Measurements from ENCODE around the gene NPB.

Gene NPB

GRCh38 chr17:81860756-81861568 lies 41.1 kb upstream of the NPB start (continued):
- no peak for TF ChIP-seq PRDM10 (tag by site-specific recombination; IDR thresholded peaks at IDR 0.05)
- TF ChIP-seq ZBTB7A (tag by site-specific recombination; IDR thresholded peaks at IDR 0.05; ENCODE audit: low read depth), result peak; percentile 69; the same call in 1 of the 2 replicates
- peak; percentile 99 for TF ChIP-seq OSR2 (tag by site-specific recombination; IDR thresholded peaks at IDR 0.05)
- peak; percentile 52; the same call in 1 of the 2 replicates for TF ChIP-seq ZBTB48 (tag by site-specific recombination; IDR thresholded peaks at IDR 0.05)
- no peak for TF ChIP-seq ZNF292 (tag by site-specific recombination; IDR thresholded peaks at IDR 0.05; ENCODE audit: borderline replicate concordance, low read depth)
- peak; percentile 96 for TF ChIP-seq KLF16 (tag by site-specific recombination; IDR thresholded peaks at IDR 0.05)
- TF ChIP-seq ZNF416 (tag by site-specific recombination; IDR thresholded peaks at IDR 0.05), result no peak
- peak; percentile 91 for TF ChIP-seq ZNF335 (tag by site-specific recombination; conservative IDR thresholded peaks at IDR 0.05)
- no peak for TF ChIP-seq ZNF138 (tag by site-specific recombination; IDR thresholded peaks at IDR 0.05; ENCODE audit: borderline replicate concordance)
- TF ChIP-seq ZBTB17 (tag by site-specific recombination; IDR thresholded peaks at IDR 0.05), result peak; percentile 73
- TF ChIP-seq ZNF394 (tag by site-specific recombination; IDR thresholded peaks at IDR 0.05; ENCODE audit: borderline replicate concordance), result 0 out of 2 replicates have a peak, but pooled peaks have one; percentile 49
- TF ChIP-seq ZNF211 (tag by site-specific recombination; IDR thresholded peaks at IDR 0.05; ENCODE audit: low read depth), result no peak
- TF ChIP-seq ZFHX2 (tag by site-specific recombination; conservative IDR thresholded peaks at IDR 0.05), result peak; percentile 44; the same call in 1 of the 2 replicates
- peak; percentile 87 for TF ChIP-seq ZBTB11 (tag by site-specific recombination; conservative IDR thresholded peaks at IDR 0.05; ENCODE audit: low read depth)
- TF ChIP-seq ZBTB49 (tag by site-specific recombination; IDR thresholded peaks at IDR 0.05; ENCODE audit: low read depth), result no peak
- no peak for TF ChIP-seq ZNF626 (tag by site-specific recombination; IDR thresholded peaks at IDR 0.05)
- TF ChIP-seq PRDM2 (tag by site-specific recombination; IDR thresholded peaks at IDR 0.05; ENCODE audit: borderline replicate concordance), result no peak
- TF ChIP-seq GLIS2 (tag by site-specific recombination; IDR thresholded peaks at IDR 0.05), result peak; percentile 44; the same call in 1 of the 2 replicates
- TF ChIP-seq KLF8 (tag by site-specific recombination; IDR thresholded peaks at IDR 0.05), result peak; percentile 73; the same call in 1 of the 2 replicates
- TF ChIP-seq ZNF223 (tag by site-specific recombination; IDR thresholded peaks at IDR 0.05), result peak; percentile 85
